ENCODE results near the gene FAM120B.
"Not testable (repeated sequence)": the region's sequence is repeated elsewhere in the genome, so short reads cannot be mapped to it uniquely, and the experiment has no call there.

FAM120B gene

GRCh38 chr6:170388113-170388512, 81.6 kb downstream of the FAM120B start:
- DNase-seq (ENCODE audit: low spot score): no peak

- DNase-seq (ENCODE audit: low spot score): no peak
These were observed 86.5 kb downstream of the FAM120B start for GRCh38 chr6:170393033-170393432.

- no peak for DNase-seq (ENCODE audit: low spot score)
These were observed 87.3 kb downstream of the FAM120B start for GRCh38 chr6:170393807-170394399.

GRCh38 chr6:170394980-170395379, 88.4 kb downstream of the FAM120B start:
- DNase-seq (ENCODE audit: low spot score): no peak

- DNase-seq (ENCODE audit: low spot score): not testable (repeated sequence)
These were observed 92.3 kb downstream of the FAM120B start for GRCh38 chr6:170398743-170399369.

GRCh38 chr6:170399955-170400558, 93.5 kb downstream of the FAM120B start:
- DNase-seq (ENCODE audit: low spot score): not testable (repeated sequence)

- DNase-seq (ENCODE audit: low spot score): no peak
These were observed 95.9 kb downstream of the FAM120B start for GRCh38 chr6:170402318-170403040.

- DNase-seq (ENCODE audit: low spot score): peak; percentile 12
These were observed 96.9 kb downstream of the FAM120B start for GRCh38 chr6:170403451-170403850.

GRCh38 chr6:170404036-170404435, 97.5 kb downstream of the FAM120B start:
- DNase-seq (ENCODE audit: low spot score): peak; percentile 70

GRCh38 chr6:170404697-170405096, 98.1 kb downstream of the FAM120B start:
- DNase-seq (ENCODE audit: low spot score): peak; percentile 57

GRCh38 chr6:170405311-170405975, 98.9 kb downstream of the FAM120B start:
- DNase-seq (ENCODE audit: low spot score): no peak

GRCh38 chr6:170407200-170407599, 100.6 kb downstream of the FAM120B start:
- no peak for DNase-seq (ENCODE audit: low spot score)

- DNase-seq (ENCODE audit: low spot score): no peak
These were observed 101.4 kb downstream of the FAM120B start for GRCh38 chr6:170407932-170408331.

- DNase-seq (ENCODE audit: low spot score): not testable (repeated sequence)
These were observed 103.2 kb downstream of the FAM120B start for GRCh38 chr6:170409746-170410145.

- DNase-seq (ENCODE audit: low spot score): no peak
These were observed 103.7 kb downstream of the FAM120B start for GRCh38 chr6:170410241-170410640.

GRCh38 chr6:170415318-170415717, 108.8 kb downstream of the FAM120B start:
- no peak for DNase-seq (ENCODE audit: low spot score)

GRCh38 chr6:170416303-170416702, 109.7 kb downstream of the FAM120B start:
- no peak for DNase-seq (ENCODE audit: low spot score)

GRCh38 chr6:170416959-170417606, 110.5 kb downstream of the FAM120B start:
- DNase-seq (ENCODE audit: low spot score): no peak

GRCh38 chr6:170417881-170418280, 111.3 kb downstream of the FAM120B start:
- no peak for DNase-seq (ENCODE audit: low spot score)

GRCh38 chr6:170420283-170420682, 113.7 kb downstream of the FAM120B start:
- no peak for DNase-seq (ENCODE audit: low spot score)

All from pons (tissue), 1 donor.